K562 (cell line): Measurements from ENCODE around the gene HCN4.

Experiments used
- HNRNPLL ChIP-seq: fragments of 200-400 bp; formaldehyde crosslinking; IDR thresholded peaks from 2 replicates; pipeline ENCODE4 v1.6.1; 2017; ENCODE audit warnings: low read length, low read depth, mild to moderate bottlenecking; ENCODE audit not compliant: poor library complexity, severe bottlenecking
- MAZ ChIP-seq, 2 experiments: fragments of 450-650 bp in 1 of 2; sonication (generic) in 1 of 2; formaldehyde crosslinking; IDR thresholded peaks in 1 of 2; conservative IDR thresholded peaks in 1 of 2; 2 replicates each; pipeline versions ENCODE4 v1.4.0 to v1.5.0; 2020; ENCODE audit warnings: mild to moderate bottlenecking in 1 of 2, missing genetic modification reagents in 1 of 2
- NR1H2 ChIP-seq: sonication (generic); formaldehyde crosslinking; IDR thresholded peaks from 2 replicates; pipeline ENCODE4 v1.4.0; 2020; ENCODE audit warnings: mild to moderate bottlenecking, missing genetic modification reagents
- NR2C2 ChIP-seq, 2 experiments: fragments of 200-800 bp in 1 of 2; sonication (Bioruptor generic) in 1 of 2; sonication (generic) in 1 of 2; formaldehyde crosslinking in 1 of 2; IDR thresholded peaks; 2 replicates each; pipeline versions ENCODE4 v1.6.1 to v1.8.0; 2016 to 2022; ENCODE audit warnings: mild to moderate bottlenecking in 1 of 2, missing compliant biosample characterization in 1 of 2, missing genetic modification characterization in 1 of 2, missing genetic modification reagents in 1 of 2
- PHB ChIP-seq: fragments of 250-450 bp; sonication (Bioruptor Pico); IDR thresholded peaks from 2 replicates; pipeline ENCODE4 v1.5.0; 2021
- ZFP30 ChIP-seq: fragments of 250-450 bp; sonication (Bioruptor Pico); IDR thresholded peaks from 2 replicates; pipeline ENCODE4 v1.8.0; 2022; ENCODE audit warnings: moderate library complexity, mild to moderate bottlenecking, inconsistent platforms, borderline replicate concordance
- ZNF146 ChIP-seq: IDR thresholded peaks from one replicate; pipeline ENCODE4 v1.6.1; 2018; ENCODE audit warnings: missing compliant biosample characterization; ENCODE audit not compliant: unreplicated experiment
- ZNF583 ChIP-seq: fragments of 250-450 bp; sonication (Bioruptor Pico); IDR thresholded peaks from 2 replicates; pipeline ENCODE4 v1.4.0; 2020
- TF ChIP-seq, protein P1 (sequence below), 3 experiments: IDR thresholded peaks in 2 of 3; conservative IDR thresholded peaks in 1 of 3; 2 replicates each; pipeline ENCODE4 v1.5.1; 2011 to 2012; ENCODE audit warnings: low read length in 3 of 3, mild to moderate bottlenecking in 3 of 3, control low read depth in 2 of 3, improper control_type of control experiment in 1 of 3, inconsistent platforms in 1 of 3, low read depth in 1 of 3, mixed read lengths in 1 of 3, moderate library complexity in 1 of 3; ENCODE audit not compliant: insufficient read depth in 2 of 3
- TF ChIP-seq, protein P2 (sequence below): fragments of 450-650 bp; formaldehyde crosslinking; IDR thresholded peaks from 2 replicates; pipeline ENCODE4 v1.4.0; 2020; ENCODE audit warnings: mild to moderate bottlenecking
- TF ChIP-seq, protein P3 (sequence below): fragments of 200-800 bp; sonication (Bioruptor generic); IDR thresholded peaks from 2 replicates; pipeline ENCODE4 v1.6.1; 2017; ENCODE audit warnings: missing genetic modification characterization, missing compliant biosample characterization

DNA sequence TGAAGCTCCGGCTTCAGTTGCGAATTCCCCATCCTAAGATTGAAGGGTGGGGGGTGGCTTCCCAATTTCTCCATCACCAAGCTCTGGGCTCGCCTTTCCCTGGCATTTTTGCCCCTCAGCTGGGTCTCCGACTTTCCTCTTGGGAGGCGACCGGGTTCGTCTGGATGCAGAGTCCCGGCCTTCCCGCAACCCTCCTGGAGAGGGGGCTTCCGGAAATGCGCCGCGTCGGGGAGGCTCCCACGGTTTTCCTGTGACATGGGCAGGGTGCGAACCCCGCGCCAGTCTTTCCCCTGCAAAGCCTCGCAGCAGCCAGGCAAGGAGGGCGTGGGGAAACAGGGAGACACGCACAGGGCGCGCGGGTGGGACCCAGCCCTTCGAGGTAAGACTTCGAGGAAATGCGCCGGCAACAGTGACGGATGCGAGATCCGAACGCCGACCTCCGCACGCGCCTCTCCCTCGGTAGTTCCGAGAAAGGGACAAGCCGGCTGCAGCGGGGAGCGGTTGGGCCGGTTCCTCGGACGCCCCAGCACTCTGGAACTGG is 466 bp upstream of the HCN4 start:
- TF ChIP-seq NR1H2 (CRISPR knock-in tag): no peak
- no peak for TF ChIP-seq ZFP30
- TF ChIP-seq, protein P1, sequence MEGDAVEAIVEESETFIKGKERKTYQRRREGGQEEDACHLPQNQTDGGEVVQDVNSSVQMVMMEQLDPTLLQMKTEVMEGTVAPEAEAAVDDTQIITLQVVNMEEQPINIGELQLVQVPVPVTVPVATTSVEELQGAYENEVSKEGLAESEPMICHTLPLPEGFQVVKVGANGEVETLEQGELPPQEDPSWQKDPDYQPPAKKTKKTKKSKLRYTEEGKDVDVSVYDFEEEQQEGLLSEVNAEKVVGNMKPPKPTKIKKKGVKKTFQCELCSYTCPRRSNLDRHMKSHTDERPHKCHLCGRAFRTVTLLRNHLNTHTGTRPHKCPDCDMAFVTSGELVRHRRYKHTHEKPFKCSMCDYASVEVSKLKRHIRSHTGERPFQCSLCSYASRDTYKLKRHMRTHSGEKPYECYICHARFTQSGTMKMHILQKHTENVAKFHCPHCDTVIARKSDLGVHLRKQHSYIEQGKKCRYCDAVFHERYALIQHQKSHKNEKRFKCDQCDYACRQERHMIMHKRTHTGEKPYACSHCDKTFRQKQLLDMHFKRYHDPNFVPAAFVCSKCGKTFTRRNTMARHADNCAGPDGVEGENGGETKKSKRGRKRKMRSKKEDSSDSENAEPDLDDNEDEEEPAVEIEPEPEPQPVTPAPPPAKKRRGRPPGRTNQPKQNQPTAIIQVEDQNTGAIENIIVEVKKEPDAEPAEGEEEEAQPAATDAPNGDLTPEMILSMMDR (IDR thresholded peaks at IDR 0.05 in 2 of 3, conservative IDR thresholded peaks at IDR 0.05 in 1 of 3; ENCODE audit: insufficient read depth in 2 of 3, low read depth in 1 of 3, low read length in 3 of 3): no peak
- TF ChIP-seq ZNF583 (CRISPR knock-in tag): no peak
- no peak for TF ChIP-seq ZNF146
- TF ChIP-seq NR2C2 (CRISPR knock-in tag; IDR thresholded peaks at IDR 0.05): no peak
- no peak for TF ChIP-seq NR2C2 (tag; IDR thresholded peaks at IDR 0.05)
- TF ChIP-seq PHB (CRISPR knock-in tag): no peak
- TF ChIP-seq MAZ (CRISPR knock-in tag; conservative IDR thresholded peaks at IDR 0.05 in 1 of 2, IDR thresholded peaks at IDR 0.05 in 1 of 2): no peak
- TF ChIP-seq, protein P2, sequence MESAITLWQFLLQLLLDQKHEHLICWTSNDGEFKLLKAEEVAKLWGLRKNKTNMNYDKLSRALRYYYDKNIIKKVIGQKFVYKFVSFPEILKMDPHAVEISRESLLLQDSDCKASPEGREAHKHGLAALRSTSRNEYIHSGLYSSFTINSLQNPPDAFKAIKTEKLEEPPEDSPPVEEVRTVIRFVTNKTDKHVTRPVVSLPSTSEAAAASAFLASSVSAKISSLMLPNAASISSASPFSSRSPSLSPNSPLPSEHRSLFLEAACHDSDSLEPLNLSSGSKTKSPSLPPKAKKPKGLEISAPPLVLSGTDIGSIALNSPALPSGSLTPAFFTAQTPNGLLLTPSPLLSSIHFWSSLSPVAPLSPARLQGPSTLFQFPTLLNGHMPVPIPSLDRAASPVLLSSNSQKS: no peak
- TF ChIP-seq, protein P3, sequence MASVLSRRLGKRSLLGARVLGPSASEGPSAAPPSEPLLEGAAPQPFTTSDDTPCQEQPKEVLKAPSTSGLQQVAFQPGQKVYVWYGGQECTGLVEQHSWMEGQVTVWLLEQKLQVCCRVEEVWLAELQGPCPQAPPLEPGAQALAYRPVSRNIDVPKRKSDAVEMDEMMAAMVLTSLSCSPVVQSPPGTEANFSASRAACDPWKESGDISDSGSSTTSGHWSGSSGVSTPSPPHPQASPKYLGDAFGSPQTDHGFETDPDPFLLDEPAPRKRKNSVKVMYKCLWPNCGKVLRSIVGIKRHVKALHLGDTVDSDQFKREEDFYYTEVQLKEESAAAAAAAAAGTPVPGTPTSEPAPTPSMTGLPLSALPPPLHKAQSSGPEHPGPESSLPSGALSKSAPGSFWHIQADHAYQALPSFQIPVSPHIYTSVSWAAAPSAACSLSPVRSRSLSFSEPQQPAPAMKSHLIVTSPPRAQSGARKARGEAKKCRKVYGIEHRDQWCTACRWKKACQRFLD (CRISPR knock-in tag): no peak
- TF ChIP-seq HNRNPLL: no peak
